Prostate gland (tissue), 2 donors: ENCODE measurements around the gene STEAP1.

Source experiments
- CTCF ChIP-seq, 4 experiments: fragments of 200-600 bp in 2 of 4; fragments of 450-650 bp in 2 of 4; sonication (generic) in 2 of 4; IDR thresholded peaks; 1 replicate in 3 of 4; 2 replicates in 1 of 4; pipeline ENCODE4 v1.5.1; 2016 to 2019; ENCODE audit warnings: antibody characterized with exemption in 4 of 4, mild to moderate bottlenecking in 2 of 4, moderate library complexity in 2 of 4
- POLR2A ChIP-seq: fragments of 450-650 bp; IDR thresholded peaks from one replicate; pipeline ENCODE4 v1.6.1; 2016; ENCODE audit warnings: antibody characterized with exemption, mild to moderate bottlenecking
- POLR2AphosphoS5 ChIP-seq: sonication (generic); formaldehyde crosslinking; IDR thresholded peaks from one replicate; pipeline ENCODE4 v1.6.1; 2017; ENCODE audit warnings: antibody characterized with exemption

- no peak for TF ChIP-seq CTCF (IDR thresholded peaks at IDR 0.05)
- no peak for TF ChIP-seq POLR2A
- no peak for TF ChIP-seq POLR2AphosphoS5
Measured at GRCh38 chr7:90166153-90166552, 11.9 kb downstream of the STEAP1 start.
